Measurements from ENCODE around the gene GPR180.

GPR180 gene

GRCh38 chr13:94601446-94602431 lies at the start of gene GPR180:
Gene GPR180 (plus strand): TSS chr13:94601857. CDS start chr13:94601928, 71 bp downstream.
- peak; percentile 100 for DNase-seq

GRCh38 chr13:94552095-94552494 lies 49.6 kb upstream of the GPR180 start:
- DNase-seq: no peak

DNA sequence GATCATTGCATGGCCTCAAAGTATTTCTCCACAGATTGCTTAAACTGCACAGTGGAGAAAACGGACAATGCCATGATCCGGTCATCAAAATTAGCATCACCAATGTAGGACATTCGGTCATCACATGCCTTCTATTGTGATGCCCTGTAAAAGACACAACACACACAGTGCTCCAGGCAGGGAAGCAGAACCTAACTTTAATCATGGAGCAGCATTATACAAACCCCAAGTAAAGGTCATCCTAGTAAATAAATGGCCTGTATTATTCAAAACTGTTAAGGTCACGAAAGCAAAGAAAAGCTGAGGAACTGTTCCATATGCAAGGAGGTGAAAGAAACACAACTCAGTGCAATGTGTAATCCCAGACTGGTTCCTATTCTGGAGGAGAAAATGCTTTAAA lies 47.9 kb upstream of the GPR180 start:
- no peak for DNase-seq

- DNase-seq: no peak
Observed at GRCh38 chr13:94556041-94556440, 45.6 kb upstream of the GPR180 start.

- no peak for DNase-seq
Observed at GRCh38 chr13:94556621-94557020, 45.0 kb upstream of the GPR180 start.

DNA sequence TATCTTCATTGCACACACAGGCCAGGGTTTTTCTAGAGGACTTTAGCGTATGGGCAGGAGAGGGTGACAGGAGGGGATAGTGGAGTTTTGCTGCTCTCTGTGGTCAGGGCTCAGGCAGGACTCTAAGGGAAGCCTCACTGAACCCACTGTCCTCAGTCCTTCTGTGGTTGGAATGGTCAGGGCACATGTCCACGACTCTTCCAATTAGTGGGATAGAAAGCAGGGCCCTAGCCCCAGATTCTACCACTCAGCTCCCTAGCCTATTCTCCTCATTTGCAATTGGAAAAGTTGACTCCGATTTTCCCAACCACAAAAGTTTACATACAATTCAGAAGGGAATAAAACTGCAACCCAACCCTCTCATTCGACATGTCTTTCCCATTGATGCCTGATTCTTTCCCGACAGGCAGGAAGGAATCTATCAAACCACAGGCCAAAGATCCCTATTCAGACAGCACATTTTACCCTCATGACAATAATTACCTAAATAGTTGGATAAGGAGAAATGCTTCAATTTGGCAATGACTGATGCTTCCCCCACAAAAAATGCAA lies 43.9 kb upstream of the GPR180 start:
- DNase-seq: no peak

- DNase-seq: no peak
Observed at GRCh38 chr13:94558716-94559115, 42.9 kb upstream of the GPR180 start.

GRCh38 chr13:94559222-94559795 lies 42.3 kb upstream of the GPR180 start:
- no peak for DNase-seq

DNA sequence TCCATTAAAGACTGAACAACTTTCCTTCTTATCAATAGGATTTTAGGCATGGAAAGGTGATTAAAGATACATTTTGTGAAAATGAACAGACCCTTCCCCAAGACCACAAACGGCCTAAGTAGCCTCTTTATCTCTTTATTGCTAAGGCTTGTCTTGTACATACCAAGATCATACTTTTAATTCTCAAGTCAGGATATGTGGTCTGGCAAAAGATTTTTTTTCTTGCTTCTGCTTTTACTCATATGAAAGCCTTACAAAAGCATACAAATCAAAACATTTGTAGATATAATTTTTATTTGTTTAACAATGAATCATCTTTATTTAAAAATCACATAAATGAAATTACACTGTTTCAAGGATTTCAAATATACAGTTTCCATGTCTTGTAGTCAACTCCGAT lies 41.5 kb upstream of the GPR180 start:
- no peak for DNase-seq

DNA sequence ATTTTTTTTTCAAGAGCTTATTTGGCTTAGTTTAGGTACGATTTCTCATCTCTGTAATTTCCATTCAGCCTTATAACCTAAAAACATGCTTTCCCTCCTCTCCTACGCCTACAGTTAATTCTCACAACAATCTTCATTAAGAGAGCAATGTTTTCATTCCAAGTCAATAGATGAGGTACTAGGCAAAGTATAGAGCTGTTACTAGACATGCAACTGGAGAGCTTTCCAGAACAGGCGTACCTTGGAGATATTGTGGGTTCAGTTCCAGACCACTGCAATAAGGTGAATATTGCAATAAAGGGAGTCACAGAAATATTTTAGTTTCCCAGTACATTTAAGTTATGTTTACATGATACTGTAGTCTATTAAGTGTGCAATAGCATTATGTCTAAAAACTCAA lies 40.5 kb upstream of the GPR180 start:
- DNase-seq: no peak

DNA sequence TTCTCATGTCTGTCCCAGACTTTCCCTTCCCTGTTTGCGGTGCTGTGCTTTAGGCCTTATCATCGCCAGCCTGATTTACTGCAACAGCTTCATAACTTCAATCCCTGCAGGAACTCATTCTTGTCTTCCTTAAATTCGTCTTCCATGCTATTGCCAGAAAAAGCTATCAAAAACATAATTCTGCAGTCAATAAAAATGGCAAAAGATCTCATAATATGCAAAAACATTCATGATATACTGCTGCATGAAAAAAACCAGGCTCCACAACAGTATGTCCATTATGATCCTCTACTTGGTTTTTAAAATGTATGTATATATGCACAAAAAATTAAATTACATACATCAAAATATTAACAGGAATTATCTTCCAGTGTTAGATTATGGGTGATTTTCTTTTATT lies 34.1 kb upstream of the GPR180 start:
- DNase-seq: no peak

DNA sequence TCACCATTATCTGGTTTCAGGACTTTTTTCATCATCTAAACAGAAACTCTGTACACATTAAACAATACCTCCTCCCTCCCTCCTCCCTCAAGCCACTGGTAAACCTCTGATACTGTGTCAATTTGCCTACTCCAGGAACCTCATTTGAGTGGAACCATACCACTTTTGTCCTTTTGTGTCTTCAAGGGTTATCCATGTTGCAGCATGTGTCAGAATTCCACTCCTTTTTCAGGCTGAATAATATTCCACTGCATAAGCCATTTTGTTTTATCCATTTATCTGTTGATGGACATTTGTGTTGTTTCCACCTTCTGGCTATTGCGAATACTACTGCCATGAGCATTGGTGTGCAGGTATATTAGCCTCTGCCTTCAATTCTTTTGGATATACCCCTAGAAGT lies 33.2 kb upstream of the GPR180 start:
- DNase-seq: no peak

DNA sequence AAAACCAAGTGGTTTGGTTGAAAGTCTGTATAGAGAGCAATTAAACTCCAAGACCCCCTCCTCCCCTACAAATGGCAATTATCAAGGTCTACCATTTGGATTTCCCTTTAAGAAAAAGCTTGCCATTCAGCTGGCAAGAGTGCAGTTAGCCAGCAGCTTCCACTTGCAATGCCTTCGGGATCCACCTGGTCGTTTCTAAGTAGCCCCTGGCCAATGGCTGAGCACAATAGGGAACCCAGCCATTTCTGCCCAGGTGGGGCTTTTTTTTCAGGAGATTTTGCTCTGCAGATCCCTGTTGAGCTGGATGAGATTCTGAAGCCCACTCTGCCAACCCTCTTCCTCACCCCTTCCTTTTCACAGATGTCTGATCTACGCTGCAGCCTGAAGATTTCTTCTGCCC lies 32.0 kb upstream of the GPR180 start:
- no peak for DNase-seq

GRCh38 chr13:94579063-94579462 lies 22.6 kb upstream of the GPR180 start:
- no peak for DNase-seq

- DNase-seq: no peak
Observed at GRCh38 chr13:94583926-94584325, 17.7 kb upstream of the GPR180 start.

- DNase-seq: no peak
Observed at GRCh38 chr13:94585543-94586101, 16.0 kb upstream of the GPR180 start.

GRCh38 chr13:94586371-94586770 lies 15.3 kb upstream of the GPR180 start:
- DNase-seq: no peak

GRCh38 chr13:94588541-94588940 lies 13.1 kb upstream of the GPR180 start:
- no peak for DNase-seq

GRCh38 chr13:94590744-94591143 lies 10.9 kb upstream of the GPR180 start:
- DNase-seq: no peak

DNA sequence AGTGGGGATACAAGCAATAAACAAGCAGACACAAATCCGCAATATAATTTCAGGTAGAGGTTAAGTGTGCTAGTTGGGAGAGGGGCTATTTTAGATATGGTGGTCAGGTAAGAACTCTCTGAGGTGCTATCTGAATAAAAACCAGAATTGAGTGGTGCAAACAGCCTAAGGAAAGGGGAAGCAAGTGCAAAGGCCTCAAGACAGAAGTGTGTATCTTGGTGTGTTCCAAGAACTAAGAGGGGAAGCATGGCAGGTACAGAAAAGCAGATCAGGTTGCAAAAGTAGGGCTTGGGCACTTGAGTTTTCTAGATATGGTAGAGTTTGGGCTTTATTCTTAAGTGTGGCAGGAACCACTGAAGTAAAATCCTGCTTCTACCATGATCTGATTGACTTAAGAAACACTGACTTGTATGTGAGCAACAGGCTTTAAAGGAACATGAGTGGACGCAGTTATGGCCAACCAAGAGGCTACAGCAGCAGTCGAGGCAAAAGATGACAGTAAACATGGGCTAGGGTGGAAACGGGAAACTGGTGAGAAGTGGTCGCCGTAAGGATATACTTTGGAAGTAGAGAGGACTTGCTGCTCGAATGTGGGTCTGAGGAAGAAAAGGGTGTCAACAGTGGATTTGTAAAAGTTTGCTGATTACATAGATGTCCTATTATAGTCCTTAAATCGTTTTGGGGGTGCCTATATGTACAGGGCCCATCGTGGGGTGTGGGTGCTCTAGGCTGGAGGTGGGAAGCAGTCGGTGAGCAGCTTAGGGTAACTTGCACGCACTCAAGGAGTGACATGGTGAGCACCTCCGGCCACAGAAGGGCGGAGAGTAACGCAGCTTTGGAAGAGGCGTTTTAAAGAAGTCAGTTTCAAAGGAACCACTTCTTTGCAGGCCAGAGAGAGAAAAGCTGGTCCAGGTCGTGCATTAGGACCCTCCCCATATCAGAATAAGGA lies 6.4 kb upstream of the GPR180 start:
- DNase-seq: peak; percentile 38

DNA sequence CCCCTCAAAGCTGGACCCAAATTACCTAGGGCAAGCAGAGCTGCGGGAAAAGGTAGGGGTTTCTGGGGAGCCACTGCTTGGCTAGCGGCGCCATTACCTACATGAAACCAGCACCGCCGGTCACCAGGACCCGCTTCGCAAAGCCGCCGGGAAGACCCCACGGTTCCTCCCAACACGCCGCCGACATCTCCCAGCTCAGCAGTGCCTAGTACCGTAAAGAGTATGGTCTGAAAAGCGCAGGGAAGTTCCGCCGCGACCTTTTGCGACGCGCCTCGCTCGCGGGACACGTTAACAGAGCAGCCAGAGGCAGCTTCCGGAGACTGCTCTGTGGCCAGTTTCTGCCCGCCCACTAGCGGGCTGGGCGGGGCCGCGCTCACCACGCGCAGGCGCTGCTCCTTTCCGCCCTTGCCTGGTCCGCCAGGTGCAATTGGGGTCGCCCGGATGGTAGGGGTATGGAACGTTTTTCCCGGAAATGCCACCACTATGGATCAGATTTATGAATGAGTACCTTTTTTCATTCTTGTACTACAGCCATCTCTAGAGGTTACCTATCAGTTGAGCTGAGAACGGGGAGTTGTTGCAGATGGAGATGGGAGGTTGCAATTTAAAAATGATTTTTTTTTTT lies 5.6 kb upstream of the GPR180 start, which contains the start of gene TGDS:
TSS of gene TGDS (minus strand) at position 203 of the 625 bp plus-strand sequence. CDS start at position 187, 16 bp downstream.
- DNase-seq: peak; percentile 97

GRCh38 chr13:94596575-94596971 lies 5.1 kb upstream of the GPR180 start:
- DNase-seq: no peak
